ENCODE data around the gene RETSAT.

Gene RETSAT

DNA sequence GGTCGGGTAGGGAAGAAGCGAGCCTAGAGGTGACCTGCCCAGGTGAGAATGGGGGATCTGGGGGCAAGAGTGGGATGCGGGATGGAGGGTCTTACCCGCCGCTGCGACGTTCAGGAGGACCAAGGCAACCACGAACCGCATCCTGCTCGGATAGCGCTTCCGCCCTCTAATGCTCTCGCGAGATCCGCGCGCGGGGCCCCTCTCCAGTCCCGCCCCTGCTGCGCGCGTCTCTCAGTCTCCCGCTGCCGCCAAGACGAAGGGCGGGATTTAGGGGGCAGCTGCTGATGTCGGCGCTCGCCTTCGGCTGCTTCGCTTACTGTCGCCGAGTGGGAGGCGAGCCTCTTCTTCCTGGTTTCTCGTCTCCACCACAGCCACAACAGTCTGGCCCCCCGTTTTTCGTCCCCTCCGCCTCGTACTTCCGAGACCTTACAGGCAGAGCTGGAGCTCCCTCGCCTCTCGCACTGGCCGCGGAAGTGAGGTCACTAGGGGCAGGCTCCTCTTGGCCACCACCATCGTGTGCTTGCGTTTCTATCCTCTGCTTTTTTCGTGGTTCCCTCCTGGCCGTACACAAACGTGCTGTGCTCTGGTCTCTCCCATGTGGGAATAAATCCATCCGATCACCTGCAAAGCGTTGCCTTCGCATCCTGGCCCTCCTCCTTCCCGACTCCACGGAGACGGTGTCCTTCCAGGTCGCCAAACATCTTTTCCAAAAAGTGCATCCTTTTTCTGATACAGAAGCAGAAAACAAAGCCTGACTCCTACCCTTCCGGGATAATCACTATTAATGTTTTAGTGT is 26.3 kb downstream of the RETSAT start, which contains the start of gene TGOLN2 (continued):
- TF ChIP-seq, protein P1, sequence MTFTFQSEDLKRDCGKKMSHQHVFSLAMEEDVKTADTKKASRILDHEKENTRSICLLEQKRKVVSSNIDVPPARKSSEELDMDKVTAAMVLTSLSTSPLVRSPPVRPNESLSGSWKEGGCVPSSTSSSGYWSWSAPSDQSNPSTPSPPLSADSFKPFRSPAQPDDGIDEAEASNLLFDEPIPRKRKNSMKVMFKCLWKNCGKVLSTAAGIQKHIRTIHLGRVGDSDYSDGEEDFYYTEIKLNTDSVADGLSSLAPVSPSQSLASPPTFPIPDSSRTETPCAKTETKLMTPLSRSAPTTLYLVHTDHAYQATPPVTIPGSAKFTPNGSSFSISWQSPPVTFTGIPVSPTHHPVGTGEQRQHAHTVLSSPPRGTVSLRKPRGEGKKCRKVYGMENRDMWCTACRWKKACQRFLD (tag by site-specific recombination; IDR thresholded peaks at IDR 0.05), result no peak
- peak; percentile 24; the same call in 1 of the 2 replicates for TF ChIP-seq ZNF366 (tag by site-specific recombination; conservative IDR thresholded peaks at IDR 0.05)
- peak; percentile 55 for TF ChIP-seq ZFHX2 (tag by site-specific recombination; conservative IDR thresholded peaks at IDR 0.05)
- TF ChIP-seq, protein P2, sequence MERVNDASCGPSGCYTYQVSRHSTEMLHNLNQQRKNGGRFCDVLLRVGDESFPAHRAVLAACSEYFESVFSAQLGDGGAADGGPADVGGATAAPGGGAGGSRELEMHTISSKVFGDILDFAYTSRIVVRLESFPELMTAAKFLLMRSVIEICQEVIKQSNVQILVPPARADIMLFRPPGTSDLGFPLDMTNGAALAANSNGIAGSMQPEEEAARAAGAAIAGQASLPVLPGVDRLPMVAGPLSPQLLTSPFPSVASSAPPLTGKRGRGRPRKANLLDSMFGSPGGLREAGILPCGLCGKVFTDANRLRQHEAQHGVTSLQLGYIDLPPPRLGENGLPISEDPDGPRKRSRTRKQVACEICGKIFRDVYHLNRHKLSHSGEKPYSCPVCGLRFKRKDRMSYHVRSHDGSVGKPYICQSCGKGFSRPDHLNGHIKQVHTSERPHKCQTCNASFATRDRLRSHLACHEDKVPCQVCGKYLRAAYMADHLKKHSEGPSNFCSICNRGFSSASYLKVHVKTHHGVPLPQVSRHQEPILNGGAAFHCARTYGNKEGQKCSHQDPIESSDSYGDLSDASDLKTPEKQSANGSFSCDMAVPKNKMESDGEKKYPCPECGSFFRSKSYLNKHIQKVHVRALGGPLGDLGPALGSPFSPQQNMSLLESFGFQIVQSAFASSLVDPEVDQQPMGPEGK (tag by site-specific recombination; IDR thresholded peaks at IDR 0.05), result peak; percentile 86
- TF ChIP-seq ZNF544 (tag by site-specific recombination; IDR thresholded peaks at IDR 0.05), result no peak
- TF ChIP-seq, protein P3, sequence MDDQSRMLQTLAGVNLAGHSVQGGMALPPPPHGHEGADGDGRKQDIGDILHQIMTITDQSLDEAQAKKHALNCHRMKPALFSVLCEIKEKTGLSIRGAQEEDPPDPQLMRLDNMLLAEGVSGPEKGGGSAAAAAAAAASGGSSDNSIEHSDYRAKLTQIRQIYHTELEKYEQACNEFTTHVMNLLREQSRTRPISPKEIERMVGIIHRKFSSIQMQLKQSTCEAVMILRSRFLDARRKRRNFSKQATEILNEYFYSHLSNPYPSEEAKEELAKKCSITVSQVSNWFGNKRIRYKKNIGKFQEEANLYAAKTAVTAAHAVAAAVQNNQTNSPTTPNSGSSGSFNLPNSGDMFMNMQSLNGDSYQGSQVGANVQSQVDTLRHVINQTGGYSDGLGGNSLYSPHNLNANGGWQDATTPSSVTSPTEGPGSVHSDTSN (CRISPR knock-in tag; IDR thresholded peaks at IDR 0.05), result no peak
- peak; percentile 75 for TF ChIP-seq KLF9 (tag by site-specific recombination; IDR thresholded peaks at IDR 0.05; ENCODE audit: low read depth)
- TF ChIP-seq MYNN (tag by site-specific recombination; IDR thresholded peaks at IDR 0.05; ENCODE audit: borderline replicate concordance), result no peak
- TF ChIP-seq REPIN1 (tag by site-specific recombination; IDR thresholded peaks at IDR 0.05; ENCODE audit: low read depth), result no peak
- TF ChIP-seq SP3 (tag by site-specific recombination; IDR thresholded peaks at IDR 0.05), result peak; percentile 84
- 0 out of 2 replicates have a peak, but pooled peaks have one; percentile 32 for TF ChIP-seq ZSCAN23 (tag by site-specific recombination; IDR thresholded peaks at IDR 0.05)
- no peak for TF ChIP-seq ZNF311 (tag by site-specific recombination; IDR thresholded peaks at IDR 0.05; ENCODE audit: borderline replicate concordance)
- peak; percentile 79; the same call in 1 of the 2 replicates for TF ChIP-seq TRIM28 (IDR thresholded peaks at IDR 0.05; ENCODE audit: borderline replicate concordance, low read length)
- 0 out of 2 replicates have a peak, but pooled peaks have one; percentile 89 for TF ChIP-seq ZFP37 (tag by site-specific recombination; IDR thresholded peaks at IDR 0.05)
- TF ChIP-seq ZNF791 (tag by site-specific recombination; IDR thresholded peaks at IDR 0.05), result no peak
- TF ChIP-seq GLIS2 (tag by site-specific recombination; IDR thresholded peaks at IDR 0.05), result peak; percentile 37; the same call in 1 of the 2 replicates
- TF ChIP-seq ZXDB (tag by site-specific recombination; IDR thresholded peaks at IDR 0.05), result peak; percentile 99
- TF ChIP-seq ZNF747 (tag by site-specific recombination; IDR thresholded peaks at IDR 0.05), result no peak
- TF ChIP-seq ZNF585B (tag by site-specific recombination; IDR thresholded peaks at IDR 0.05), result no peak
- TF ChIP-seq, protein P4, sequence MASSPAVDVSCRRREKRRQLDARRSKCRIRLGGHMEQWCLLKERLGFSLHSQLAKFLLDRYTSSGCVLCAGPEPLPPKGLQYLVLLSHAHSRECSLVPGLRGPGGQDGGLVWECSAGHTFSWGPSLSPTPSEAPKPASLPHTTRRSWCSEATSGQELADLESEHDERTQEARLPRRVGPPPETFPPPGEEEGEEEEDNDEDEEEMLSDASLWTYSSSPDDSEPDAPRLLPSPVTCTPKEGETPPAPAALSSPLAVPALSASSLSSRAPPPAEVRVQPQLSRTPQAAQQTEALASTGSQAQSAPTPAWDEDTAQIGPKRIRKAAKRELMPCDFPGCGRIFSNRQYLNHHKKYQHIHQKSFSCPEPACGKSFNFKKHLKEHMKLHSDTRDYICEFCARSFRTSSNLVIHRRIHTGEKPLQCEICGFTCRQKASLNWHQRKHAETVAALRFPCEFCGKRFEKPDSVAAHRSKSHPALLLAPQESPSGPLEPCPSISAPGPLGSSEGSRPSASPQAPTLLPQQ (tag by site-specific recombination; IDR thresholded peaks at IDR 0.05), result peak; percentile 77; the same call in 1 of the 2 replicates
- no peak for TF ChIP-seq ZNF792 (tag by site-specific recombination; IDR thresholded peaks at IDR 0.05)
- TF ChIP-seq, protein P5, sequence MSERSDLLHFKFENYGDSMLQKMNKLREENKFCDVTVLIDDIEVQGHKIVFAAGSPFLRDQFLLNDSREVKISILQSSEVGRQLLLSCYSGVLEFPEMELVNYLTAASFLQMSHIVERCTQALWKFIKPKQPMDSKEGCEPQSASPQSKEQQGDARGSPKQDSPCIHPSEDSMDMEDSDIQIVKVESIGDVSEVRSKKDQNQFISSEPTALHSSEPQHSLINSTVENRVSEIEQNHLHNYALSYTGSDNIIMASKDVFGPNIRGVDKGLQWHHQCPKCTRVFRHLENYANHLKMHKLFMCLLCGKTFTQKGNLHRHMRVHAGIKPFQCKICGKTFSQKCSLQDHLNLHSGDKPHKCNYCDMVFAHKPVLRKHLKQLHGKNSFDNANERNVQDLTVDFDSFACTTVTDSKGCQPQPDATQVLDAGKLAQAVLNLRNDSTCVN (tag by site-specific recombination; optimal IDR thresholded peaks at IDR 0.05), result peak; percentile 81
- TF ChIP-seq, protein P6, sequence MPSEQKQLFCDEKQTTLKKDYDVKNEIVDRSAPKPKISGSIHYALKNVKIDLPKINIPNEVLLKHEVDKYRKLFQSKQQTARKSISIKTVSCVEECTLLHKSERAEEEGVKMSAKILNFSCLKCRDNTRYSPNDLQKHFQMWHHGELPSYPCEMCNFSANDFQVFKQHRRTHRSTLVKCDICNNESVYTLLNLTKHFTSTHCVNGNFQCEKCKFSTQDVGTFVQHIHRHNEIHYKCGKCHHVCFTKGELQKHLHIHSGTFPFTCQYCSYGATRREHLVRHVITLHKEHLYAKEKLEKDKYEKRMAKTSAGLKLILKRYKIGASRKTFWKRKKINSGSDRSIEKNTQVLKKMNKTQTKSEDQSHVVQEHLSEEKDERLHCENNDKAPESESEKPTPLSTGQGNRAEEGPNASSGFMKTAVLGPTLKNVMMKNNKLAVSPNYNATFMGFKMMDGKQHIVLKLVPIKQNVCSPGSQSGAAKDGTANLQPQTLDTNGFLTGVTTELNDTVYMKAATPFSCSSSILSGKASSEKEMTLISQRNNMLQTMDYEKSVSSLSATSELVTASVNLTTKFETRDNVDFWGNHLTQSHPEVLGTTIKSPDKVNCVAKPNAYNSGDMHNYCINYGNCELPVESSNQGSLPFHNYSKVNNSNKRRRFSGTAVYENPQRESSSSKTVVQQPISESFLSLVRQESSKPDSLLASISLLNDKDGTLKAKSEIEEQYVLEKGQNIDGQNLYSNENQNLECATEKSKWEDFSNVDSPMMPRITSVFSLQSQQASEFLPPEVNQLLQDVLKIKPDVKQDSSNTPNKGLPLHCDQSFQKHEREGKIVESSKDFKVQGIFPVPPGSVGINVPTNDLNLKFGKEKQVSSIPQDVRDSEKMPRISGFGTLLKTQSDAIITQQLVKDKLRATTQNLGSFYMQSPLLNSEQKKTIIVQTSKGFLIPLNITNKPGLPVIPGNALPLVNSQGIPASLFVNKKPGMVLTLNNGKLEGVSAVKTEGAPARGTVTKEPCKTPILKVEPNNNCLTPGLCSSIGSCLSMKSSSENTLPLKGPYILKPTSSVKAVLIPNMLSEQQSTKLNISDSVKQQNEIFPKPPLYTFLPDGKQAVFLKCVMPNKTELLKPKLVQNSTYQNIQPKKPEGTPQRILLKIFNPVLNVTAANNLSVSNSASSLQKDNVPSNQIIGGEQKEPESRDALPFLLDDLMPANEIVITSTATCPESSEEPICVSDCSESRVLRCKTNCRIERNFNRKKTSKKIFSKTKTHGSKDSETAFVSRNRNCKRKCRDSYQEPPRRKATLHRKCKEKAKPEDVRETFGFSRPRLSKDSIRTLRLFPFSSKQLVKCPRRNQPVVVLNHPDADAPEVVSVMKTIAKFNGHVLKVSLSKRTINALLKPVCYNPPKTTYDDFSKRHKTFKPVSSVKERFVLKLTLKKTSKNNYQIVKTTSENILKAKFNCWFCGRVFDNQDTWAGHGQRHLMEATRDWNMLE (tag by site-specific recombination; conservative IDR thresholded peaks at IDR 0.05; ENCODE audit: low read depth), result peak; percentile 47; the same call in 1 of the 2 replicates
- no peak for TF ChIP-seq ZNF571 (tag by site-specific recombination; IDR thresholded peaks at IDR 0.05)
- peak; percentile 15; the same call in 1 of the 2 replicates for TF ChIP-seq IKZF3 (tag by site-specific recombination; IDR thresholded peaks at IDR 0.05)

Measured in HEK293 (cell line).